ENCODE results near the gene RBP2.

The RBP2 gene

DNA sequence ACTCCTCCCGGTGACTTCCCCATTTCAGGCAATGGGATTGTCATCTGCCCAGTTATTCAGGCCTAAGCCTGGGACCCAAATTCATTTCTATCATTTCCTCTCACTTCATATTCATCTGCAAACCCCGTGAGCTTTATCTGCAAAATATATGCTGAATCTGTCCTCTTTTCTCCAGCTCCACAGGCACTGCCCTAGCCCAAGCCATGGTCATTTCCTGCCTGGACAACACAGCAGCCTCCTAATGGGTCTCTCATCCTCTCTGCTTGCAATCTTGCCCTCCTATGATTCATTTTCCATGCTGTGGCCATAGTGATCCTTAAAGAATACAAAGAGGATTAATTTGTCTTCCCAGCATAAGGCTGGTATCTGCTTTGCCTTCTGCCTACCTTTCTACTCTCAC, 6.1 kb downstream of the RBP2 start:
- TF ChIP-seq ZBTB7A (IDR thresholded peaks at IDR 0.05; ENCODE audit: low read depth) (no peak), RAD21 (IDR thresholded peaks at IDR 0.05; ENCODE audit: low read depth) (no peak), TAF1 (IDR thresholded peaks at IDR 0.05; ENCODE audit: low read depth) (no peak), CREB1 (IDR thresholded peaks at IDR 0.05; ENCODE audit: low read depth) (no peak), NFIC (IDR thresholded peaks at IDR 0.05) (no peak), REST (IDR thresholded peaks at IDR 0.05; ENCODE audit: low read depth) (no peak), FOXM1 (IDR thresholded peaks at IDR 0.05; ENCODE audit: borderline replicate concordance, low read depth) (no peak), EP300 (IDR thresholded peaks at IDR 0.05; ENCODE audit: borderline replicate concordance) (no peak), TCF12 (IDR thresholded peaks at IDR 0.05; ENCODE audit: low read depth) (no peak), EGR1 (IDR thresholded peaks at IDR 0.05) (no peak), CEBPB (IDR thresholded peaks at IDR 0.05) (no peak)
- TF ChIP-seq, protein P1, sequence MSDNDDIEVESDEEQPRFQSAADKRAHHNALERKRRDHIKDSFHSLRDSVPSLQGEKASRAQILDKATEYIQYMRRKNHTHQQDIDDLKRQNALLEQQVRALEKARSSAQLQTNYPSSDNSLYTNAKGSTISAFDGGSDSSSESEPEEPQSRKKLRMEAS (IDR thresholded peaks at IDR 0.05): no peak

GRCh38 chr3:139468399-139468798, 7.9 kb downstream of the RBP2 start:
- TF ChIP-seq RAD21 (IDR thresholded peaks at IDR 0.05; ENCODE audit: low read depth) (no peak), ZBTB7A (IDR thresholded peaks at IDR 0.05; ENCODE audit: low read depth) (no peak), TAF1 (IDR thresholded peaks at IDR 0.05; ENCODE audit: low read depth) (no peak), TCF12 (IDR thresholded peaks at IDR 0.05; ENCODE audit: low read depth) (no peak), YY1 (IDR thresholded peaks at IDR 0.05; ENCODE audit: low read depth) (no peak), EP300 (IDR thresholded peaks at IDR 0.05; ENCODE audit: borderline replicate concordance) (no peak), NFIC (IDR thresholded peaks at IDR 0.05) (no peak)
- TF ChIP-seq, protein P2, sequence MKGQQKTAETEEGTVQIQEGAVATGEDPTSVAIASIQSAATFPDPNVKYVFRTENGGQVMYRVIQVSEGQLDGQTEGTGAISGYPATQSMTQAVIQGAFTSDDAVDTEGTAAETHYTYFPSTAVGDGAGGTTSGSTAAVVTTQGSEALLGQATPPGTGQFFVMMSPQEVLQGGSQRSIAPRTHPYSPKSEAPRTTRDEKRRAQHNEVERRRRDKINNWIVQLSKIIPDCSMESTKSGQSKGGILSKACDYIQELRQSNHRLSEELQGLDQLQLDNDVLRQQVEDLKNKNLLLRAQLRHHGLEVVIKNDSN (IDR thresholded peaks at IDR 0.05): no peak

GRCh38 chr3:139466360-139466759, 10.0 kb downstream of the RBP2 start:
- no peak for TF ChIP-seq CEBPB (IDR thresholded peaks at IDR 0.05)
- no peak for TF ChIP-seq EGR1 (IDR thresholded peaks at IDR 0.05)

DNA sequence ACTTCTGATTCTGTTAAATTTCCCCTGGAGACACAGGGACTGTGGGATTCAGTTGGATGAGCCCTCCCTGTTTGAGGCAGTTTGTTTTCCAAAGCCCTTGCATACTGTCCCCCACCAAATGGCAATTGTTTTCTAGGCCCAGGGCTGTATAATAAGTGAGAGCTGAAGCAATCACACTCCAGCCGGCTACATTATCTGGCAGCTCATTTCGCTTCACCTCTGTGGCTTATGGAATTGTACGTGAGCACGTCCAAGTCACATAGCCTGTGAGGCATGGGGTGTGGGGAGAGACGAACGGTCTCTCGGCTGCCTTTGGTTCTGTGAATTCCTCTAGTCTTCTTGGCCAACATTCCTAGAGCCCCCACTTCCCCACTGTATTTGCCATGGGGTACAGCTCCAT, 10.7 kb downstream of the RBP2 start:
- no peak for TF ChIP-seq YY1 (IDR thresholded peaks at IDR 0.05; ENCODE audit: low read depth)
- no peak for TF ChIP-seq REST (IDR thresholded peaks at IDR 0.05; ENCODE audit: low read depth)
- no peak for TF ChIP-seq TCF12 (IDR thresholded peaks at IDR 0.05; ENCODE audit: low read depth)
- TF ChIP-seq ZBTB7A (IDR thresholded peaks at IDR 0.05; ENCODE audit: low read depth): no peak
- no peak for TF ChIP-seq CREB1 (IDR thresholded peaks at IDR 0.05; ENCODE audit: low read depth)
- TF ChIP-seq, protein P2 (IDR thresholded peaks at IDR 0.05): no peak
- TF ChIP-seq, protein P1 (IDR thresholded peaks at IDR 0.05): no peak
- no peak for TF ChIP-seq FOXM1 (IDR thresholded peaks at IDR 0.05; ENCODE audit: borderline replicate concordance, low read depth)
- TF ChIP-seq TAF1 (IDR thresholded peaks at IDR 0.05; ENCODE audit: low read depth): no peak
- no peak for TF ChIP-seq EGR1 (IDR thresholded peaks at IDR 0.05)
- TF ChIP-seq RAD21 (IDR thresholded peaks at IDR 0.05; ENCODE audit: low read depth): no peak
- TF ChIP-seq EP300 (IDR thresholded peaks at IDR 0.05; ENCODE audit: borderline replicate concordance): no peak
- no peak for TF ChIP-seq CEBPB (IDR thresholded peaks at IDR 0.05)
- TF ChIP-seq TEAD4 (IDR thresholded peaks at IDR 0.05): no peak
- TF ChIP-seq NFIC (IDR thresholded peaks at IDR 0.05): no peak

GRCh38 chr3:139463466-139463865, 12.8 kb downstream of the RBP2 start:
- TF ChIP-seq CEBPB (IDR thresholded peaks at IDR 0.05) (no peak), TAF1 (IDR thresholded peaks at IDR 0.05; ENCODE audit: low read depth) (no peak), EP300 (IDR thresholded peaks at IDR 0.05; ENCODE audit: borderline replicate concordance) (no peak), REST (IDR thresholded peaks at IDR 0.05; ENCODE audit: low read depth) (no peak), YY1 (IDR thresholded peaks at IDR 0.05; ENCODE audit: low read depth) (no peak), ZBTB7A (IDR thresholded peaks at IDR 0.05; ENCODE audit: low read depth) (no peak), TCF12 (IDR thresholded peaks at IDR 0.05; ENCODE audit: low read depth) (no peak), TEAD4 (IDR thresholded peaks at IDR 0.05) (no peak)
- TF ChIP-seq, protein P2 (IDR thresholded peaks at IDR 0.05): no peak

All from Ishikawa (cell line).